SH-SY5Y (cell line): ENCODE data around the gene MORC2.

ENCODE experiments used
- GATA2 ChIP-seq: IDR thresholded peaks from 2 replicates; pipeline ENCODE4 v1.6.1; 2011; ENCODE audit warnings: mild to moderate bottlenecking, low read depth, low read length
- GATA3 ChIP-seq: IDR thresholded peaks from 2 replicates; pipeline ENCODE4 v1.6.1; 2011; ENCODE audit warnings: low read depth, mild to moderate bottlenecking, low read length, moderate library complexity

- TF ChIP-seq GATA2 (no peak), GATA3 (no peak)
Measured at GRCh38 chr22:30887861-30888260, 80.7 kb downstream of the MORC2 start.
